Body of pancreas (tissue), 4 donors: ENCODE results near the gene CNTNAP2.

Experiments
- POLR2A ChIP-seq, 3 donors: fragments of 450-650 bp; IDR thresholded peaks; one replicate each; pipeline ENCODE4 v1.6.1; 2016; ENCODE audit warnings: antibody characterized with exemption in 3 of 3, mild to moderate bottlenecking in 2 of 3
- TF ChIP-seq, protein P1 (sequence below), 7 experiments: fragments of 450-650 bp in 4 of 7; fragments of 200-600 bp in 3 of 7; sonication (generic) in 3 of 7; IDR thresholded peaks; one replicate each; pipeline ENCODE4 v1.5.1; 2016 to 2019; ENCODE audit warnings: antibody characterized with exemption in 7 of 7

DNA sequence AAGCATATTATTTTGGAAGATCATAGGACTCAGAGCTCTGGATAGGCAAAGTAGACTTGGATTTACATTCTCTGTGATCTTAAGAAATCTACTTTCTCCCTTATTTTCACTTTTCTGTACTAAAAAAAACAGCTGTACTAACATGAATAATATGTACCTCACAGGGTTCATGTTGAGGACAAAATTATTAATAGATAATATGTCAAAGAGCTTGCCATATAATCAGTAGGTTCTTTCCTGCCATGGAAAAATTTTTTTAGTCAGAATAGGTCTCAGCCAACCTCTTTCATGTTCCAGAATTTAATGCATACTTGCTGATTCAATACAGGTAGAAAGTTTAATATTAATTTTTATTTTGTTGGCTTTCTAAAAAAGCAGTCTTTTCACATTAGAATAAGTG lies 1693.7 kb downstream of the CNTNAP2 start:
- TF ChIP-seq, protein P1, sequence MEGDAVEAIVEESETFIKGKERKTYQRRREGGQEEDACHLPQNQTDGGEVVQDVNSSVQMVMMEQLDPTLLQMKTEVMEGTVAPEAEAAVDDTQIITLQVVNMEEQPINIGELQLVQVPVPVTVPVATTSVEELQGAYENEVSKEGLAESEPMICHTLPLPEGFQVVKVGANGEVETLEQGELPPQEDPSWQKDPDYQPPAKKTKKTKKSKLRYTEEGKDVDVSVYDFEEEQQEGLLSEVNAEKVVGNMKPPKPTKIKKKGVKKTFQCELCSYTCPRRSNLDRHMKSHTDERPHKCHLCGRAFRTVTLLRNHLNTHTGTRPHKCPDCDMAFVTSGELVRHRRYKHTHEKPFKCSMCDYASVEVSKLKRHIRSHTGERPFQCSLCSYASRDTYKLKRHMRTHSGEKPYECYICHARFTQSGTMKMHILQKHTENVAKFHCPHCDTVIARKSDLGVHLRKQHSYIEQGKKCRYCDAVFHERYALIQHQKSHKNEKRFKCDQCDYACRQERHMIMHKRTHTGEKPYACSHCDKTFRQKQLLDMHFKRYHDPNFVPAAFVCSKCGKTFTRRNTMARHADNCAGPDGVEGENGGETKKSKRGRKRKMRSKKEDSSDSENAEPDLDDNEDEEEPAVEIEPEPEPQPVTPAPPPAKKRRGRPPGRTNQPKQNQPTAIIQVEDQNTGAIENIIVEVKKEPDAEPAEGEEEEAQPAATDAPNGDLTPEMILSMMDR (IDR thresholded peaks at IDR 0.05): no peak
- no peak for TF ChIP-seq POLR2A (IDR thresholded peaks at IDR 0.05)
